CD4-positive, alpha-beta T cell (primary cell): ENCODE data around the gene INSR. TPM values are rescaled to one million over a fixed set of nuclear protein-coding genes. Genes with fewer than 3 reads are reported as not detected.

Experiments used
- ATAC-seq: fragments of 200-7000 bp; cut with Tn5 transposase; one replicate; pipeline ENCODE4 v1.10.0; 2022; ENCODE audit warnings: mild to moderate bottlenecking; ENCODE audit not compliant: poor library complexity
- CTCF ChIA-PET: fragments of 350-600 bp; sonication (Branson Sonifier 250); formaldehyde crosslinking; loops from one replicate; lab custom pipeline; 2021; ENCODE audit warnings: antibody characterized with exemption, inconsistent platforms; lab: Charles Lee
- POLR2A ChIA-PET: fragments of 350-600 bp; sonication (Branson Sonifier 250); formaldehyde crosslinking; loops from one replicate; lab custom pipeline; 2021; ENCODE audit warnings: antibody characterized with exemption, inconsistent platforms; lab: Charles Lee
- DNase-seq, 14 experiments: peaks; one replicate each; pipeline ENCODE4 v3.0.0-alpha.2; 2013 to 2020; ENCODE audit warnings: mixed read lengths in 2 of 14
- H3K27ac ChIP-seq, 2 donors: one replicate each; pipeline versions ENCODE4 v1.5.1 to v1.7.0; 2013; ENCODE audit warnings: low read length in 2 of 2, low read depth in 1 of 2, mild to moderate bottlenecking in 1 of 2
- H3K27me3 ChIP-seq, 2 experiments: 1 replicate in 1 of 2; 2 replicates in 1 of 2; pipeline versions ENCODE4 v1.6.1 to v1.7.0; 2013; ENCODE audit warnings: low read length in 2 of 2, control low read depth in 1 of 2, mild to moderate bottlenecking in 1 of 2, moderate library complexity in 1 of 2; ENCODE audit not compliant: insufficient read depth in 2 of 2, control insufficient read depth in 1 of 2
- H3K36me3 ChIP-seq: one replicate; pipeline ENCODE4 v1.6.1; 2013; ENCODE audit warnings: low read length, control low read depth; ENCODE audit not compliant: insufficient read depth
- H3K4me1 ChIP-seq: one replicate; pipeline ENCODE4 v1.6.1; 2013; ENCODE audit warnings: low read length, control low read depth; ENCODE audit not compliant: insufficient read depth
- H3K4me3 ChIP-seq: one replicate; pipeline ENCODE4 v1.5.1; 2013; ENCODE audit warnings: mild to moderate bottlenecking, low read length, moderate library complexity
- H3K9me3 ChIP-seq, 2 experiments: 1 replicate in 1 of 2; 2 replicates in 1 of 2; pipeline versions ENCODE4 v1.6.1 to v1.7.0; 2013; ENCODE audit warnings: low read length in 2 of 2, mild to moderate bottlenecking in 2 of 2, control low read depth in 1 of 2, moderate library complexity in 1 of 2; ENCODE audit not compliant: control insufficient read depth in 1 of 2, insufficient read depth in 1 of 2
- H3K27ac Mint-ChIP-seq: one replicate; pipeline ENCODE4 v1.8.0; 2020; ENCODE audit warnings: mixed read lengths
- H3K27me3 Mint-ChIP-seq: one replicate; pipeline ENCODE4 v1.8.0; 2021; ENCODE audit warnings: mixed read lengths
- H3K36me3 Mint-ChIP-seq: one replicate; pipeline ENCODE4 v1.8.0; 2021; ENCODE audit warnings: low read depth, mixed read lengths
- H3K4me1 Mint-ChIP-seq: one replicate; pipeline ENCODE4 v1.8.0; 2021; ENCODE audit warnings: low read depth, mixed read lengths
- H3K4me3 Mint-ChIP-seq: one replicate; pipeline ENCODE4 v1.8.0; 2020; ENCODE audit warnings: mild to moderate bottlenecking, mixed read lengths
- H3K9me3 Mint-ChIP-seq: one replicate; pipeline ENCODE4 v1.8.0; 2020; ENCODE audit warnings: mixed read lengths
- CTCF ChIP-seq: fragments of 200-600 bp; IDR thresholded peaks from one replicate; pipeline ENCODE4 v1.8.0; 2022; ENCODE audit warnings: antibody characterized with exemption, mild to moderate bottlenecking
- intact Hi-C, 2 experiments: fragments of 100-400 bp; cut with DNase I in 1 of 2; cut with micrococcal nuclease in 1 of 2; formaldehyde crosslinking; loops; one replicate each; pipeline versions ENCODE4 v1.15.1 to v1.9.0; 2023 to 2025; cut with DNase I, micrococcal nuclease
- total RNA-seq, 174 experiments: library from RNA in 2 of 174; stranded (reverse) in 2 of 174; gene quantifications; one replicate each; pipeline ENCODE4 v1.2.3 and lab custom pipeline; 2021 to 2026

Gene INSR
- total RNA-seq, 2 experiments from 2014 or later, result 1.8 to 3.0 TPM

GRCh38 chr19:7177926-7178325, 116.3 kb downstream of the INSR start:
- Histone ChIP-seq H3K27ac (no peak overlapping the region), H3K9me3 (no peaks in the 10 kb centered on the region), H3K36me3 (no peaks in the 10 kb centered on the region), H3K4me3 (no peak overlapping the region), H3K4me1 (peaks cover 8% of the 10 kb centered on the region), H3K27me3 (no peaks in the 10 kb centered on the region)
- H3K36me3 Mint-ChIP-seq, result no peaks in the 10 kb centered on the region
- H3K9me3 Mint-ChIP-seq, result no peaks in the 10 kb centered on the region
- no peak for TF ChIP-seq CTCF
- ChIA-PET POLR2A (no interaction called here), CTCF (no interaction called here)
- DNase-seq, result no peak
- H3K27me3 Mint-ChIP-seq, result no peaks in the 10 kb centered on the region
- intact Hi-C loops, result no loop called here
- no peak overlapping the region for H3K27ac Mint-ChIP-seq
- H3K4me3 Mint-ChIP-seq, result no peak overlapping the region
- H3K4me1 Mint-ChIP-seq, result peaks cover 7% of the 10 kb centered on the region
- ATAC-seq, result no peak

GRCh38 chr19:7176792-7177191, 117.4 kb downstream of the INSR start:
- Mint-ChIP-seq H3K27me3 (no peaks in the 10 kb centered on the region), H3K9me3 (no peaks in the 10 kb centered on the region), H3K36me3 (peaks cover 6% of the 10 kb centered on the region), H3K4me3 (no peak overlapping the region), H3K27ac (no peak overlapping the region), H3K4me1 (peaks cover 3% of the 10 kb centered on the region)
- intact Hi-C loops, result no loop called here
- Histone ChIP-seq H3K4me1 (no peaks in the 10 kb centered on the region), H3K27ac (no peak overlapping the region), H3K9me3 (no peaks in the 10 kb centered on the region), H3K27me3 (no peaks in the 10 kb centered on the region), H3K36me3 (no peaks in the 10 kb centered on the region), H3K4me3 (no peak overlapping the region)
- no peak for TF ChIP-seq CTCF
- DNase-seq (no peak), ATAC-seq (no peak)
- POLR2A ChIA-PET, result no interaction called here
- CTCF ChIA-PET, result interaction anchor here (0.7 kb wide), 1 partner anchor 8 kb away, joined by 3 read pairs; no protein-coding TSS in a partner anchor

GRCh38 chr19:7172794-7173193, 121.4 kb downstream of the INSR start:
- POLR2A ChIA-PET, result no interaction called here
- DNase-seq (no peak), ATAC-seq (no peak)
- no peaks in the 10 kb centered on the region for H3K36me3 ChIP-seq
- Mint-ChIP-seq H3K4me3 (no peak overlapping the region), H3K27ac (no peak overlapping the region), H3K4me1 (no peaks in the 10 kb centered on the region), H3K36me3 (peaks cover 19% of the 10 kb centered on the region), H3K27me3 (no peaks in the 10 kb centered on the region), H3K9me3 (peaks cover 3% of the 10 kb centered on the region)
- H3K4me1 ChIP-seq, result no peaks in the 10 kb centered on the region
- H3K9me3 ChIP-seq, result peaks cover 0 to 3% of the 10 kb centered on the region in 2 experiments
- H3K27ac ChIP-seq, result no peak overlapping the region
- intact Hi-C loops, result no loop called here
- CTCF ChIA-PET, result interaction anchor here (1.6 kb wide), 1 partner anchor 12 kb away, joined by 4 read pairs; no protein-coding TSS in a partner anchor
- no peak for TF ChIP-seq CTCF
- no peaks in the 10 kb centered on the region for H3K27me3 ChIP-seq
- no peak overlapping the region for H3K4me3 ChIP-seq
